GM12891 (cell line): ENCODE results near the gene GRAMD1B.

ENCODE experiments used
- POLR2A ChIP-seq: IDR thresholded peaks from 2 replicates; pipeline ENCODE4 v1.6.1; 2011; ENCODE audit warnings: low read depth, low read length, control low read depth
- POLR2AphosphoS5 ChIP-seq: IDR thresholded peaks from 2 replicates; pipeline ENCODE4 v1.6.1; 2011; ENCODE audit warnings: low read depth, low read length, control low read depth
- POU2F2 ChIP-seq: IDR thresholded peaks from 2 replicates; pipeline ENCODE4 v1.6.1; 2011; ENCODE audit warnings: low read depth, mild to moderate bottlenecking, control low read depth, low read length, moderate library complexity
- SPI1 ChIP-seq: IDR thresholded peaks from 2 replicates; pipeline ENCODE4 v1.6.1; 2011; ENCODE audit warnings: low read depth, low read length, control low read depth
- TAF1 ChIP-seq: IDR thresholded peaks from 2 replicates; pipeline ENCODE4 v1.6.1; 2011; ENCODE audit warnings: low read depth, low read length, control low read depth

- TF ChIP-seq POLR2A (no peak), POLR2AphosphoS5 (no peak), TAF1 (no peak), SPI1 (no peak), POU2F2 (no peak)
These were observed 155.6 kb downstream of the GRAMD1B start for GRCh38 chr11:123585706-123586105.
